ENCODE measurements around the gene NAA10.

DNA sequence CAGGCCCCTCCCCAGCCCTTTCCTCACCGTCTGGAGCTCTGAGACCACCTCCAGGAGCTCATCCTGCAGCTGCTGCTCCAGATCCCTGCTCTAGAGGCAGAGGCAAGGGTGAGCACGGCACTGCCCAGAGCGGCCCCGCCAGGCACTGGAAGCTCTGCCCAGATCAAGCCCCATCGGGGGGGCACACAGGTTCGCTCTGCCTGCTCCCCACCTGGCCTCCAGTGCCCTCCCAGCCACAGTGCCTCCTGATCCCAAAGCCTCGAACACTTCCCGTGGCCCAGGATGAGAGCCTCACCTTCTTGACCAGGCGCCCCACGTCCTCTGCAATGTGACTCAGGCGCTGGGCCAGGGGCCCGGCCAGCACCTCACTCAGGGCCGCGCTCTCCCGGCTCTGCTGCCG, 13.8 kb downstream of the NAA10 start:
- no peak for TF ChIP-seq ZBTB1 (tag by site-specific recombination; IDR thresholded peaks at IDR 0.05)
- TF ChIP-seq ZSCAN18 (tag by site-specific recombination; IDR thresholded peaks at IDR 0.05), result no peak
- TF ChIP-seq, protein P1, sequence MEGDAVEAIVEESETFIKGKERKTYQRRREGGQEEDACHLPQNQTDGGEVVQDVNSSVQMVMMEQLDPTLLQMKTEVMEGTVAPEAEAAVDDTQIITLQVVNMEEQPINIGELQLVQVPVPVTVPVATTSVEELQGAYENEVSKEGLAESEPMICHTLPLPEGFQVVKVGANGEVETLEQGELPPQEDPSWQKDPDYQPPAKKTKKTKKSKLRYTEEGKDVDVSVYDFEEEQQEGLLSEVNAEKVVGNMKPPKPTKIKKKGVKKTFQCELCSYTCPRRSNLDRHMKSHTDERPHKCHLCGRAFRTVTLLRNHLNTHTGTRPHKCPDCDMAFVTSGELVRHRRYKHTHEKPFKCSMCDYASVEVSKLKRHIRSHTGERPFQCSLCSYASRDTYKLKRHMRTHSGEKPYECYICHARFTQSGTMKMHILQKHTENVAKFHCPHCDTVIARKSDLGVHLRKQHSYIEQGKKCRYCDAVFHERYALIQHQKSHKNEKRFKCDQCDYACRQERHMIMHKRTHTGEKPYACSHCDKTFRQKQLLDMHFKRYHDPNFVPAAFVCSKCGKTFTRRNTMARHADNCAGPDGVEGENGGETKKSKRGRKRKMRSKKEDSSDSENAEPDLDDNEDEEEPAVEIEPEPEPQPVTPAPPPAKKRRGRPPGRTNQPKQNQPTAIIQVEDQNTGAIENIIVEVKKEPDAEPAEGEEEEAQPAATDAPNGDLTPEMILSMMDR (tag by site-specific recombination; IDR thresholded peaks at IDR 0.05), result no peak
- TF ChIP-seq, protein P2, sequence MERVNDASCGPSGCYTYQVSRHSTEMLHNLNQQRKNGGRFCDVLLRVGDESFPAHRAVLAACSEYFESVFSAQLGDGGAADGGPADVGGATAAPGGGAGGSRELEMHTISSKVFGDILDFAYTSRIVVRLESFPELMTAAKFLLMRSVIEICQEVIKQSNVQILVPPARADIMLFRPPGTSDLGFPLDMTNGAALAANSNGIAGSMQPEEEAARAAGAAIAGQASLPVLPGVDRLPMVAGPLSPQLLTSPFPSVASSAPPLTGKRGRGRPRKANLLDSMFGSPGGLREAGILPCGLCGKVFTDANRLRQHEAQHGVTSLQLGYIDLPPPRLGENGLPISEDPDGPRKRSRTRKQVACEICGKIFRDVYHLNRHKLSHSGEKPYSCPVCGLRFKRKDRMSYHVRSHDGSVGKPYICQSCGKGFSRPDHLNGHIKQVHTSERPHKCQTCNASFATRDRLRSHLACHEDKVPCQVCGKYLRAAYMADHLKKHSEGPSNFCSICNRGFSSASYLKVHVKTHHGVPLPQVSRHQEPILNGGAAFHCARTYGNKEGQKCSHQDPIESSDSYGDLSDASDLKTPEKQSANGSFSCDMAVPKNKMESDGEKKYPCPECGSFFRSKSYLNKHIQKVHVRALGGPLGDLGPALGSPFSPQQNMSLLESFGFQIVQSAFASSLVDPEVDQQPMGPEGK (tag by site-specific recombination; IDR thresholded peaks at IDR 0.05), result no peak
- no peak for TF ChIP-seq SP2 (tag by site-specific recombination; IDR thresholded peaks at IDR 0.05)
- no peak for TF ChIP-seq ZNF571 (tag by site-specific recombination; IDR thresholded peaks at IDR 0.05)
- no peak for TF ChIP-seq ZNF530 (tag by site-specific recombination; IDR thresholded peaks at IDR 0.05; ENCODE audit: low read depth)
- no peak for TF ChIP-seq ZNF660 (tag by site-specific recombination; IDR thresholded peaks at IDR 0.05)
- TF ChIP-seq SETDB1 (IDR thresholded peaks at IDR 0.05; ENCODE audit: insufficient read length, low read length), result no peak
- no peak for TF ChIP-seq ZSCAN16 (tag by site-specific recombination; IDR thresholded peaks at IDR 0.05)
- TF ChIP-seq ZNF585B (tag by site-specific recombination; IDR thresholded peaks at IDR 0.05), result no peak
- TF ChIP-seq, protein P3, sequence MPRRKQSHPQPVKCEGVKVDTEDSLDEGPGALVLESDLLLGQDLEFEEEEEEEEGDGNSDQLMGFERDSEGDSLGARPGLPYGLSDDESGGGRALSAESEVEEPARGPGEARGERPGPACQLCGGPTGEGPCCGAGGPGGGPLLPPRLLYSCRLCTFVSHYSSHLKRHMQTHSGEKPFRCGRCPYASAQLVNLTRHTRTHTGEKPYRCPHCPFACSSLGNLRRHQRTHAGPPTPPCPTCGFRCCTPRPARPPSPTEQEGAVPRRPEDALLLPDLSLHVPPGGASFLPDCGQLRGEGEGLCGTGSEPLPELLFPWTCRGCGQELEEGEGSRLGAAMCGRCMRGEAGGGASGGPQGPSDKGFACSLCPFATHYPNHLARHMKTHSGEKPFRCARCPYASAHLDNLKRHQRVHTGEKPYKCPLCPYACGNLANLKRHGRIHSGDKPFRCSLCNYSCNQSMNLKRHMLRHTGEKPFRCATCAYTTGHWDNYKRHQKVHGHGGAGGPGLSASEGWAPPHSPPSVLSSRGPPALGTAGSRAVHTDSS (tag by site-specific recombination; IDR thresholded peaks at IDR 0.05), result no peak
- no peak for TF ChIP-seq HOXA7 (CRISPR knock-in tag; IDR thresholded peaks at IDR 0.05; ENCODE audit: borderline replicate concordance)
